Measurements from ENCODE around the gene ARHGAP19.

Gene ARHGAP19

DNA sequence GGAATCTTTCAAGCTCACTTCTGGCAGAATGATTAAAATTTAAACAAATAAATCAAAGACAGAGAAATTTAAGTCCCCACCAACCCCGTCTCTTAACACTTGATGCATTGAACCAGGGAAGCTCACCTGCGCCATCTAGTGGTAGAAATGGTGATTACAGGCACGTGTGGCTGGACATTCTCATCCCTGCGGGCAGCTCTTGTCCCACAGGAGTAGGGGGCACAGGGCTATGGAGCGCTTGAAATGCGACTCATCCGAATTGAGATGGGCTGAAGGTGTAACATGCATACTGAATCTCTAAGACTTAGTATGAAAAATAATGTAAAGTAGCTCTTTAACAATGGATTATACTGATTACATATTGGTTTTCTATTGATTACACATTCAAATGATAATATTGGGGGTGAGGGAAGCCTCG is 81.9 kb downstream of the ARHGAP19 start:
- H3K27ac ChIP-seq (ENCODE audit: low read length), result no peak overlapping the region
- no peaks in the 10 kb centered on the region for H3K4me1 ChIP-seq (ENCODE audit: control insufficient read depth, insufficient read depth, low read length)
- peak; percentile 84 for DNase-seq (ENCODE audit: low read depth, low spot score)
- no peaks in the 10 kb centered on the region for H3K27me3 ChIP-seq (ENCODE audit: control insufficient read depth, insufficient read depth, low read length)
- no peak overlapping the region for H3K4me3 ChIP-seq (ENCODE audit: low read length)
- WGBS (ENCODE audit: insufficient coverage, insufficient read length), result no CpG with 5 or more reads among the region's 8 CpGs
- no peaks in the 10 kb centered on the region for H3K9me3 ChIP-seq (ENCODE audit: control insufficient read depth, insufficient read depth, low read length)
- H3K36me3 ChIP-seq (ENCODE audit: control insufficient read depth, insufficient read depth, low read length), result no peaks in the 10 kb centered on the region

- DNase-seq (ENCODE audit: low read depth, low spot score), result no peak
- no CpG with 5 or more reads among the region's 7 CpGs for WGBS (ENCODE audit: insufficient coverage, insufficient read length)
- Histone ChIP-seq H3K4me3 (ENCODE audit: low read length) (no peak overlapping the region), H3K36me3 (ENCODE audit: control insufficient read depth, insufficient read depth, low read length) (no peaks in the 10 kb centered on the region), H3K27ac (ENCODE audit: low read length) (no peak overlapping the region), H3K27me3 (ENCODE audit: control insufficient read depth, insufficient read depth, low read length) (no peaks in the 10 kb centered on the region), H3K9me3 (ENCODE audit: control insufficient read depth, insufficient read depth, low read length) (no peaks in the 10 kb centered on the region), H3K4me1 (ENCODE audit: control insufficient read depth, insufficient read depth, low read length) (no peaks in the 10 kb centered on the region)
These were observed 84.6 kb downstream of the ARHGAP19 start for GRCh38 chr10:97207756-97208346.

GRCh38 chr10:97207131-97207530 is 85.3 kb downstream of the ARHGAP19 start:
- no peak overlapping the region for H3K4me3 ChIP-seq (ENCODE audit: low read length)
- H3K27ac ChIP-seq (ENCODE audit: low read length), result no peak overlapping the region
- no peaks in the 10 kb centered on the region for H3K27me3 ChIP-seq (ENCODE audit: control insufficient read depth, insufficient read depth, low read length)
- no peak for DNase-seq (ENCODE audit: low read depth, low spot score)
- no peaks in the 10 kb centered on the region for H3K9me3 ChIP-seq (ENCODE audit: control insufficient read depth, insufficient read depth, low read length)
- H3K4me1 ChIP-seq (ENCODE audit: control insufficient read depth, insufficient read depth, low read length), result no peaks in the 10 kb centered on the region
- H3K36me3 ChIP-seq (ENCODE audit: control insufficient read depth, insufficient read depth, low read length), result no peaks in the 10 kb centered on the region
- no CpG with 5 or more reads among the region's 6 CpGs for WGBS (ENCODE audit: insufficient coverage, insufficient read length)

- no peak for DNase-seq (ENCODE audit: low read depth, low spot score)
- H3K9me3 ChIP-seq (ENCODE audit: control insufficient read depth, insufficient read depth, low read length), result no peaks in the 10 kb centered on the region
- H3K27me3 ChIP-seq (ENCODE audit: control insufficient read depth, insufficient read depth, low read length), result no peaks in the 10 kb centered on the region
- H3K4me1 ChIP-seq (ENCODE audit: control insufficient read depth, insufficient read depth, low read length), result no peaks in the 10 kb centered on the region
- WGBS (ENCODE audit: insufficient coverage, insufficient read length), result no CpG with 5 or more reads among the region's 14 CpGs
- H3K36me3 ChIP-seq (ENCODE audit: control insufficient read depth, insufficient read depth, low read length), result no peaks in the 10 kb centered on the region
- no peak overlapping the region for H3K4me3 ChIP-seq (ENCODE audit: low read length)
- H3K27ac ChIP-seq (ENCODE audit: low read length), result no peak overlapping the region
These were observed 87.4 kb downstream of the ARHGAP19 start for GRCh38 chr10:97204826-97205679.

GRCh38 chr10:97203220-97203619 is 89.2 kb downstream of the ARHGAP19 start:
- Histone ChIP-seq H3K36me3 (ENCODE audit: control insufficient read depth, insufficient read depth, low read length) (no peaks in the 10 kb centered on the region), H3K4me3 (ENCODE audit: low read length) (no peak overlapping the region), H3K27me3 (ENCODE audit: control insufficient read depth, insufficient read depth, low read length) (no peaks in the 10 kb centered on the region), H3K9me3 (ENCODE audit: control insufficient read depth, insufficient read depth, low read length) (no peaks in the 10 kb centered on the region), H3K27ac (ENCODE audit: low read length) (no peak overlapping the region), H3K4me1 (ENCODE audit: control insufficient read depth, insufficient read depth, low read length) (peaks cover 2% of the 10 kb centered on the region; the same call in 1 of the 2 replicates)
- DNase-seq (ENCODE audit: low read depth, low spot score), result no peak
- no CpG with 5 or more reads among the region's 7 CpGs for WGBS (ENCODE audit: insufficient coverage, insufficient read length)

GRCh38 chr10:97200616-97201015 is 91.8 kb downstream of the ARHGAP19 start:
- H3K27me3 ChIP-seq (ENCODE audit: control insufficient read depth, insufficient read depth, low read length), result peaks cover 2% of the 10 kb centered on the region; the same call in 1 of the 2 replicates
- H3K27ac ChIP-seq (ENCODE audit: low read length), result no peak overlapping the region
- WGBS (ENCODE audit: insufficient coverage, insufficient read length), result no CpG with 5 or more reads among the region's 6 CpGs
- no peak overlapping the region for H3K4me3 ChIP-seq (ENCODE audit: low read length)
- no peaks in the 10 kb centered on the region for H3K36me3 ChIP-seq (ENCODE audit: control insufficient read depth, insufficient read depth, low read length)
- peaks cover 3% of the 10 kb centered on the region for H3K4me1 ChIP-seq (ENCODE audit: control insufficient read depth, insufficient read depth, low read length)
- DNase-seq (ENCODE audit: low read depth, low spot score), result no peak
- H3K9me3 ChIP-seq (ENCODE audit: control insufficient read depth, insufficient read depth, low read length), result no peaks in the 10 kb centered on the region

DNA sequence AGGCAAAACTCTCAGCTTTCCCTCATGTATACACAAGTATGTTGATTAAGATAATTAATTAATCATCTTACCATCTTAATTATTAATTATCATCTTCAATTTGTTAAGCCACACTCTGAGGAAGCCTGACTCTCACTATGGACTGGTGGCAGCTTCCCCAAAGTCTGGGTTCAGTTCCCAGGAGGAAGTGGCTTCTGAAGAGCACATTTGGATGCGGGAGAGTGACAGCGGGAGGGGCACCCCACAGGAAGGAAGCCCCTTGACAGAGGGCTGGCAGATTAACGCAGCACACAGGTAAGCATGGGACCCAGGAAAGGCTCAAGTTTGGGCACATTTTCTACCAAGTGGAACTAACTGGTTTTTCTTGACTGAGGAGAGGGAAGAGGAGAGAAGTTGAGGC is 93.3 kb downstream of the ARHGAP19 start:
- DNase-seq (ENCODE audit: low read depth, low spot score), result no peak

GRCh38 chr10:97197030-97197500 is 95.4 kb downstream of the ARHGAP19 start:
- H3K27ac ChIP-seq (ENCODE audit: low read length), result no peak overlapping the region
- no CpG with 5 or more reads among the region's 7 CpGs for WGBS (ENCODE audit: insufficient coverage, insufficient read length)
- peaks cover 3% of the 10 kb centered on the region for H3K4me1 ChIP-seq (ENCODE audit: control insufficient read depth, insufficient read depth, low read length)
- no peaks in the 10 kb centered on the region for H3K9me3 ChIP-seq (ENCODE audit: control insufficient read depth, insufficient read depth, low read length)
- no peak overlapping the region for H3K4me3 ChIP-seq (ENCODE audit: low read length)
- no peak for DNase-seq (ENCODE audit: low read depth, low spot score)
- H3K27me3 ChIP-seq (ENCODE audit: control insufficient read depth, insufficient read depth, low read length), result peaks cover 2% of the 10 kb centered on the region; the same call in 1 of the 2 replicates
- no peaks in the 10 kb centered on the region for H3K36me3 ChIP-seq (ENCODE audit: control insufficient read depth, insufficient read depth, low read length)

More for the DNA sequence above, 93.3 kb downstream of the ARHGAP19 start:
- peaks cover 3% of the 10 kb centered on the region for H3K4me1 ChIP-seq (ENCODE audit: control insufficient read depth, insufficient read depth, low read length)
- H3K9me3 ChIP-seq (ENCODE audit: control insufficient read depth, insufficient read depth, low read length), result no peaks in the 10 kb centered on the region
- WGBS (ENCODE audit: insufficient coverage, insufficient read length), result no CpG with 5 or more reads among the region's 3 CpGs
- no peaks in the 10 kb centered on the region for H3K36me3 ChIP-seq (ENCODE audit: control insufficient read depth, insufficient read depth, low read length)
- peaks cover 2% of the 10 kb centered on the region; the same call in 1 of the 2 replicates for H3K27me3 ChIP-seq (ENCODE audit: control insufficient read depth, insufficient read depth, low read length)
- H3K27ac ChIP-seq (ENCODE audit: low read length), result no peak overlapping the region
- no peak overlapping the region for H3K4me3 ChIP-seq (ENCODE audit: low read length)

GRCh38 chr10:97196223-97197029 is 96.0 kb downstream of the ARHGAP19 start:
- Histone ChIP-seq H3K27ac (ENCODE audit: low read length) (no peak overlapping the region), H3K4me1 (ENCODE audit: control insufficient read depth, insufficient read depth, low read length) (peaks cover 3% of the 10 kb centered on the region), H3K9me3 (ENCODE audit: control insufficient read depth, insufficient read depth, low read length) (no peaks in the 10 kb centered on the region), H3K36me3 (ENCODE audit: control insufficient read depth, insufficient read depth, low read length) (no peaks in the 10 kb centered on the region), H3K27me3 (ENCODE audit: control insufficient read depth, insufficient read depth, low read length) (peaks cover 2% of the 10 kb centered on the region; the same call in 1 of the 2 replicates), H3K4me3 (ENCODE audit: low read length) (peak overlapping the region; percentile 77; the same call in 1 of the 2 replicates)
- no CpG with 5 or more reads among the region's 56 CpGs for WGBS (ENCODE audit: insufficient coverage, insufficient read length)
- no peak for DNase-seq (ENCODE audit: low read depth, low spot score)

DNA sequence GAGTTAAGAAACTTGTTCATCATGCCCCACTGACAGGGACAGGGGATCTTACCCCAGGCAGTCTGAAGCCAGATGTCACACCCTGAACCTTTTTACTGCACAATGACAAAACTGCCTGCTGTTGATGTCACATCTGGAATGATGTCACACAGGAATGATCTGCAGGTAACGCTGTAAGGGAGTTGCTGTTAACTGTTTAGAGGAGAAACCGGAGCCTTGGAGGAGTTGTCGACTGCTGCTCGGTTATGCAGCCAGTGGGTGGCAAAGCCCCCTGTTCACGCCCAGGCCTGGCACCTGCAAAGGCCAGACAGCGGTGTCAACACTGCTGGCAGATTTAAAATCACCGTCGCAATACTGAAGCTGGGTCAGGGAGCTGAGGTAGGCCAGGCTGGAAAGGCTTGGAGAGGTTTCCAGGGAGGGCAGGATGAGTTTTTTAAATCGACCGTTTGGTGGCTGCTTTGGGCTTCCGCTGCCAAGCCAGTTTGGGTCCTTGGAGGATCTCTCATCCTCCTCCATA is 96.7 kb downstream of the ARHGAP19 start:
- Histone ChIP-seq H3K27ac (ENCODE audit: low read length) (no peak overlapping the region), H3K27me3 (ENCODE audit: control insufficient read depth, insufficient read depth, low read length) (peaks cover 2% of the 10 kb centered on the region; the same call in 1 of the 2 replicates), H3K4me1 (ENCODE audit: control insufficient read depth, insufficient read depth, low read length) (peaks cover 3% of the 10 kb centered on the region), H3K9me3 (ENCODE audit: control insufficient read depth, insufficient read depth, low read length) (no peaks in the 10 kb centered on the region), H3K36me3 (ENCODE audit: control insufficient read depth, insufficient read depth, low read length) (no peaks in the 10 kb centered on the region), H3K4me3 (ENCODE audit: low read length) (peak overlapping the region; percentile 77; the same call in 1 of the 2 replicates)
- whole genome bisulfite sequencing (ENCODE audit: insufficient coverage, insufficient read length), result no CpG with 5 or more reads among the region's 11 CpGs
- no peak for DNase-seq (ENCODE audit: low read depth, low spot score)

Data from iPS DF 6.9 (cell line).